ENCODE data around the gene CRABP2.

GRCh38 chr1:156749419-156750118 lies 44.2 kb upstream of the CRABP2 start:
- peak in 3 of 7 experiments; percentile 4 to 10 (median 9) for TF ChIP-seq CTCF (IDR thresholded peaks at IDR 0.05)
- no peak for TF ChIP-seq POLR2A (IDR thresholded peaks at IDR 0.05)

Measured in body of pancreas (tissue), 4 donors.